Heart left ventricle (tissue), 13 donors: Measurements from ENCODE around the gene BICDL1.
"Not testable (repeated sequence)": the region's sequence is repeated elsewhere in the genome, so short reads cannot be mapped to it uniquely, and the experiment has no call there.

Source experiments
- CTCF ChIP-seq, 12 donors: fragments of 200-600 bp; sonication (generic) in 4 of 12; IDR thresholded peaks; one replicate each; pipeline versions ENCODE4 v1.5.0 to v1.8.0; 2018 to 2022; ENCODE audit warnings: antibody characterized with exemption in 12 of 12, mild to moderate bottlenecking in 5 of 12
- POLR2A ChIP-seq, 2 donors: fragments of 450-650 bp; IDR thresholded peaks; one replicate each; pipeline ENCODE4 v1.6.1; 2017; ENCODE audit warnings: antibody characterized with exemption in 2 of 2, mild to moderate bottlenecking in 2 of 2, moderate library complexity in 2 of 2
- donor health status: ischemic (EF 13 %, LVEDD 7.1; RV severe dilation, severe dysfunction).
- donor health status: DM: no; HTN: yes; CAD: no.
- donor health status: DM: no; HTN: no; CAD: no.
- donor health status: ischemic (EF 25% LVEDD 6.9; RV normal size, moderate dysfunction).
- donor health status: ischemic (EF 25% LVEDD 5.7; RV mildly dilated, moderate dysfunction).
- donor health status: ischemic (EF 35%, LVEDD 5.7; RV mildly dilated, moderate dysfunction).
- donor health status: nonischemic (EF 11% LVEDD 7.7; RV severe dilation, severe dysfunction).
- donor health status: DM: yes; HTN: yes; CAD: no.
- donor health status: PGD.
- donor health status: ischemic (EF 29% LVEDD 5.4; RV normal size, mild dysfunction).
- donor health status: nonischemic (EF 23%, LVEDD 6.1; RV moderate dilation, normal function).

- not testable (repeated sequence) for TF ChIP-seq CTCF, POLR2A (IDR thresholded peaks at IDR 0.05)
These were observed 27.2 kb downstream of the BICDL1 start for GRCh38 chr12:120016199-120016598.
